HG03135 (cell line): Measurements from ENCODE around the gene C19orf33.
"Not testable (repeated sequence)": the region's sequence is repeated elsewhere in the genome, so short reads cannot be mapped to it uniquely, and the experiment has no call there.

ENCODE experiments used
- ATAC-seq: cut with Tn5 transposase; IDR thresholded peaks from one replicate; pipeline ENCODE4 v1.9.1; 2021; ENCODE audit warnings: mild to moderate bottlenecking, moderate library complexity; ENCODE audit not compliant: unreplicated experiment

The C19orf33 gene

GRCh38 chr19:38303517-38304351, at the start of gene C19orf33:
TSS of gene C19orf33 (plus strand) at chr19:38304251. CDS start at chr19:38304262, 11 bp downstream.
- ATAC-seq, result no peak

- no peak for ATAC-seq
These were observed 48.6 kb upstream of the C19orf33 start for GRCh38 chr19:38255383-38256014.

GRCh38 chr19:38261942-38262341, 42.1 kb upstream of the C19orf33 start:
- ATAC-seq, result not testable (repeated sequence)

- ATAC-seq, result no peak
These were observed 41.3 kb upstream of the C19orf33 start for GRCh38 chr19:38262585-38263268.

- ATAC-seq, result no peak
These were observed 40.2 kb upstream of the C19orf33 start for GRCh38 chr19:38263689-38264485.

- no peak for ATAC-seq
These were observed 39.4 kb upstream of the C19orf33 start, which contains the start of gene SPINT2 for GRCh38 chr19:38264486-38265212. TSS of gene SPINT2 (plus strand) at chr19:38264573. CDS start at chr19:38264893, 320 bp downstream.

GRCh38 chr19:38265213-38265861, 38.7 kb upstream of the C19orf33 start:
- ATAC-seq, result no peak

- ATAC-seq, result no peak
These were observed 38.1 kb upstream of the C19orf33 start for GRCh38 chr19:38265921-38266429.

GRCh38 chr19:38266981-38267597, 37.0 kb upstream of the C19orf33 start:
- ATAC-seq, result no peak

- no peak for ATAC-seq
These were observed 36.1 kb upstream of the C19orf33 start for GRCh38 chr19:38267761-38268483.

GRCh38 chr19:38268539-38268938, 35.5 kb upstream of the C19orf33 start:
- ATAC-seq, result no peak

- no peak for ATAC-seq
These were observed 33.4 kb upstream of the C19orf33 start for GRCh38 chr19:38270587-38271167.

- no peak for ATAC-seq
These were observed 30.6 kb upstream of the C19orf33 start for GRCh38 chr19:38273499-38273898.

- no peak for ATAC-seq
These were observed 29.3 kb upstream of the C19orf33 start for GRCh38 chr19:38274739-38275138.

GRCh38 chr19:38276942-38277517, 27.0 kb upstream of the C19orf33 start:
- no peak for ATAC-seq

- ATAC-seq, result no peak
These were observed 26.5 kb upstream of the C19orf33 start for GRCh38 chr19:38277549-38277948.

- ATAC-seq, result no peak
These were observed 25.9 kb upstream of the C19orf33 start for GRCh38 chr19:38277969-38278680.
